ENCODE data around the gene NOS2.

DNA sequence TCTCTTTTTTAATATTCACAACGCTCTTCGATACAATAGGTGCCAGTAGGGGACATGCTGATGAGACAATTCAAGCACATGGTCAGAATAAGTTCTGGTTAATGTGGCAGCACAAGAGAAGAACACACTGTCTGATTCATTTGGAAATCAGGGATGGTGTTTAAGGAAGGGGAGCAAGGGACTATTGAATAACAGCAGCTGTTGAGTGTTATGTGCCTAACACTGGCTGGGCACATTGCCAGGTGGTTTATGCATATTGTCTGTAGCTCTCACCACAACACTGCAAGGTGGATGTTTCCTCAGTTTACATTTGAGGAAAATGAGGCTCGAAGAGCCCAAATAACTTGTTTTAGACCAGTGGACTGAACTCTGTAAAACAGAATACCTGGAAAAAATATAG lies 48.6 kb upstream of the NOS2 start:
- TF ChIP-seq, protein P1, sequence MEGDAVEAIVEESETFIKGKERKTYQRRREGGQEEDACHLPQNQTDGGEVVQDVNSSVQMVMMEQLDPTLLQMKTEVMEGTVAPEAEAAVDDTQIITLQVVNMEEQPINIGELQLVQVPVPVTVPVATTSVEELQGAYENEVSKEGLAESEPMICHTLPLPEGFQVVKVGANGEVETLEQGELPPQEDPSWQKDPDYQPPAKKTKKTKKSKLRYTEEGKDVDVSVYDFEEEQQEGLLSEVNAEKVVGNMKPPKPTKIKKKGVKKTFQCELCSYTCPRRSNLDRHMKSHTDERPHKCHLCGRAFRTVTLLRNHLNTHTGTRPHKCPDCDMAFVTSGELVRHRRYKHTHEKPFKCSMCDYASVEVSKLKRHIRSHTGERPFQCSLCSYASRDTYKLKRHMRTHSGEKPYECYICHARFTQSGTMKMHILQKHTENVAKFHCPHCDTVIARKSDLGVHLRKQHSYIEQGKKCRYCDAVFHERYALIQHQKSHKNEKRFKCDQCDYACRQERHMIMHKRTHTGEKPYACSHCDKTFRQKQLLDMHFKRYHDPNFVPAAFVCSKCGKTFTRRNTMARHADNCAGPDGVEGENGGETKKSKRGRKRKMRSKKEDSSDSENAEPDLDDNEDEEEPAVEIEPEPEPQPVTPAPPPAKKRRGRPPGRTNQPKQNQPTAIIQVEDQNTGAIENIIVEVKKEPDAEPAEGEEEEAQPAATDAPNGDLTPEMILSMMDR (optimal IDR thresholded peaks at IDR 0.05 in 1 of 3, IDR thresholded peaks at IDR 0.05 in 1 of 3, conservative IDR thresholded peaks at IDR 0.05 in 1 of 3; ENCODE audit: extremely low read depth in 1 of 3, insufficient read depth in 2 of 3, low read length in 3 of 3), result no peak
- no peak for TF ChIP-seq EZH2 (IDR thresholded peaks at IDR 0.05; ENCODE audit: low read length)
